Measurements from ENCODE around the gene HDAC4.

HDAC4 gene

DNA sequence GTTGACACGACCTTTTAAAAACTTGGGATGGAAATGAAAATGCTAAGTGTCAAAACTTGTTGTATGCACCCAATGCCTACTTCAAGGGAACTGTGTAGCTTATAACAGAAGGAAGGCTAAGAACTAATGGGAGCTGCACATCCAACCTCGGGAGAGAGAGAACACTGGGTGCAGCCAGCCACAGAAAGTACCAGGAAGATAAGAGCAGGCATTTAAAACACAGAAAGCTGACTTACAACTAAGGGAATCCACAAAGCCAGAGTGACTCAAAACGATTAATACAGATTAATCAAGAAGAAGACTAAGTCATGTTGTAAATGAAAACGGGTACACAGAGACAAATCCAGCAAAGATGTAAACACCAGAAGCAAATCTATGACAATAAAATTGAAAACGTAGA is 113.4 kb downstream of the HDAC4 start:
- DNase-seq (ENCODE audit: low read depth in 1 of 2, low spot score in 1 of 2), result no peak
- Histone ChIP-seq H3K4me3 (replicated peaks; ENCODE audit: insufficient read depth, low read length) (no peak overlapping the region), H3K27me3 (ENCODE audit: insufficient read depth, poor library complexity, severe bottlenecking) (no peaks in the 10 kb centered on the region), H3K27ac (replicated peaks) (no peak overlapping the region)
- TF ChIP-seq SPI1 (IDR thresholded peaks at IDR 0.05; ENCODE audit: borderline replicate concordance, low read depth), result no peak
- TF ChIP-seq POLR2AphosphoS5 (IDR thresholded peaks at IDR 0.05; ENCODE audit: low read depth), result no peak
- TF ChIP-seq, protein P1, sequence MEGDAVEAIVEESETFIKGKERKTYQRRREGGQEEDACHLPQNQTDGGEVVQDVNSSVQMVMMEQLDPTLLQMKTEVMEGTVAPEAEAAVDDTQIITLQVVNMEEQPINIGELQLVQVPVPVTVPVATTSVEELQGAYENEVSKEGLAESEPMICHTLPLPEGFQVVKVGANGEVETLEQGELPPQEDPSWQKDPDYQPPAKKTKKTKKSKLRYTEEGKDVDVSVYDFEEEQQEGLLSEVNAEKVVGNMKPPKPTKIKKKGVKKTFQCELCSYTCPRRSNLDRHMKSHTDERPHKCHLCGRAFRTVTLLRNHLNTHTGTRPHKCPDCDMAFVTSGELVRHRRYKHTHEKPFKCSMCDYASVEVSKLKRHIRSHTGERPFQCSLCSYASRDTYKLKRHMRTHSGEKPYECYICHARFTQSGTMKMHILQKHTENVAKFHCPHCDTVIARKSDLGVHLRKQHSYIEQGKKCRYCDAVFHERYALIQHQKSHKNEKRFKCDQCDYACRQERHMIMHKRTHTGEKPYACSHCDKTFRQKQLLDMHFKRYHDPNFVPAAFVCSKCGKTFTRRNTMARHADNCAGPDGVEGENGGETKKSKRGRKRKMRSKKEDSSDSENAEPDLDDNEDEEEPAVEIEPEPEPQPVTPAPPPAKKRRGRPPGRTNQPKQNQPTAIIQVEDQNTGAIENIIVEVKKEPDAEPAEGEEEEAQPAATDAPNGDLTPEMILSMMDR (IDR thresholded peaks at IDR 0.05; ENCODE audit: insufficient read depth, low read length), result no peak
- TF ChIP-seq, protein P2, sequence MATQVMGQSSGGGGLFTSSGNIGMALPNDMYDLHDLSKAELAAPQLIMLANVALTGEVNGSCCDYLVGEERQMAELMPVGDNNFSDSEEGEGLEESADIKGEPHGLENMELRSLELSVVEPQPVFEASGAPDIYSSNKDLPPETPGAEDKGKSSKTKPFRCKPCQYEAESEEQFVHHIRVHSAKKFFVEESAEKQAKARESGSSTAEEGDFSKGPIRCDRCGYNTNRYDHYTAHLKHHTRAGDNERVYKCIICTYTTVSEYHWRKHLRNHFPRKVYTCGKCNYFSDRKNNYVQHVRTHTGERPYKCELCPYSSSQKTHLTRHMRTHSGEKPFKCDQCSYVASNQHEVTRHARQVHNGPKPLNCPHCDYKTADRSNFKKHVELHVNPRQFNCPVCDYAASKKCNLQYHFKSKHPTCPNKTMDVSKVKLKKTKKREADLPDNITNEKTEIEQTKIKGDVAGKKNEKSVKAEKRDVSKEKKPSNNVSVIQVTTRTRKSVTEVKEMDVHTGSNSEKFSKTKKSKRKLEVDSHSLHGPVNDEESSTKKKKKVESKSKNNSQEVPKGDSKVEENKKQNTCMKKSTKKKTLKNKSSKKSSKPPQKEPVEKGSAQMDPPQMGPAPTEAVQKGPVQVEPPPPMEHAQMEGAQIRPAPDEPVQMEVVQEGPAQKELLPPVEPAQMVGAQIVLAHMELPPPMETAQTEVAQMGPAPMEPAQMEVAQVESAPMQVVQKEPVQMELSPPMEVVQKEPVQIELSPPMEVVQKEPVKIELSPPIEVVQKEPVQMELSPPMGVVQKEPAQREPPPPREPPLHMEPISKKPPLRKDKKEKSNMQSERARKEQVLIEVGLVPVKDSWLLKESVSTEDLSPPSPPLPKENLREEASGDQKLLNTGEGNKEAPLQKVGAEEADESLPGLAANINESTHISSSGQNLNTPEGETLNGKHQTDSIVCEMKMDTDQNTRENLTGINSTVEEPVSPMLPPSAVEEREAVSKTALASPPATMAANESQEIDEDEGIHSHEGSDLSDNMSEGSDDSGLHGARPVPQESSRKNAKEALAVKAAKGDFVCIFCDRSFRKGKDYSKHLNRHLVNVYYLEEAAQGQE (IDR thresholded peaks at IDR 0.05; ENCODE audit: insufficient replicate concordance, low read depth), result no peak
- no peak for TF ChIP-seq GABPA (IDR thresholded peaks at IDR 0.05; ENCODE audit: low read depth)

DNA sequence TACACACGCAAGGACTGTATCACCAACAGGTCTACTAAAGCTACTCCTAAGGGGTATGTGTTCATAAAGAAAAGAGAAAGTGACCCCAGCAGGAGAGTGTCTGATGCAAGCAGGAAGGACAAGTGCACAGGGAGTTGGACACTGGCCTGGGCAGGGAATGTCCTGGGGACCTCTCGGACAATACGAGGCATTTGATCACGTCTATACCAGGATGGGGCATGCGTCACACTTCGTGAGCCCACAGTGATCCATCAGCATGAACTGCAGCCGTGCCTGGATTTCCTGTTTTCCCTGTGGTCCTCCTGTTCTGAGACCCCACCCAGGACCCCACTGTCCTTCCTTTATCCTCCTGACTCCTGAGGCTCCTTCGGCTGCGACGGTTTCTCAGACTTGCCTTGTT is 113.9 kb downstream of the HDAC4 start:
- no peak for DNase-seq (ENCODE audit: low read depth in 1 of 2, low spot score in 1 of 2)
- Histone ChIP-seq H3K27me3 (ENCODE audit: insufficient read depth, poor library complexity, severe bottlenecking) (no peaks in the 10 kb centered on the region), H3K27ac (replicated peaks) (no peak overlapping the region), H3K4me3 (replicated peaks; ENCODE audit: insufficient read depth, low read length) (no peak overlapping the region)
- TF ChIP-seq POLR2AphosphoS5 (IDR thresholded peaks at IDR 0.05; ENCODE audit: low read depth) (no peak), SPI1 (IDR thresholded peaks at IDR 0.05; ENCODE audit: borderline replicate concordance, low read depth) (no peak), GABPA (IDR thresholded peaks at IDR 0.05; ENCODE audit: low read depth) (no peak)
- TF ChIP-seq, protein P1 (IDR thresholded peaks at IDR 0.05; ENCODE audit: insufficient read depth, low read length), result no peak
- TF ChIP-seq, protein P2 (IDR thresholded peaks at IDR 0.05; ENCODE audit: insufficient replicate concordance, low read depth), result no peak

DNA sequence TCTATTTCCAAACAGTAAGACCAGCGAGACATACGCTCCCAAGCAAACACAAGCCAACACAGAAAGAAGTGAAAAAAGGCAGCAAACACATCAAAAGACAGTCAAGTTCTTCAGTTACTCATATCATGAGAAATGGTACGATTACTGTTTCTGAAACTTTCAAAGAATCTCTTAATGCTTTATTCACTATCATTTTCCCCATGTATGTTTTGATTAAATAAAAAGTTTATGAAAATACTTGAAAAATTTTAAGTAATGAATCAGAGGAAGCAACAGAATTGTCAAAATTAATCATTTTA is 114.9 kb downstream of the HDAC4 start:
- Histone ChIP-seq H3K27me3 (ENCODE audit: insufficient read depth, poor library complexity, severe bottlenecking) (no peaks in the 10 kb centered on the region), H3K4me3 (replicated peaks; ENCODE audit: insufficient read depth, low read length) (no peak overlapping the region), H3K27ac (replicated peaks) (peak overlapping the region; percentile 75)
- TF ChIP-seq, protein P1 (IDR thresholded peaks at IDR 0.05; ENCODE audit: insufficient read depth, low read length), result no peak
- TF ChIP-seq, protein P2 (IDR thresholded peaks at IDR 0.05; ENCODE audit: insufficient replicate concordance, low read depth), result no peak
- TF ChIP-seq GABPA (IDR thresholded peaks at IDR 0.05; ENCODE audit: low read depth) (no peak), POLR2AphosphoS5 (IDR thresholded peaks at IDR 0.05; ENCODE audit: low read depth) (no peak), SPI1 (IDR thresholded peaks at IDR 0.05; ENCODE audit: borderline replicate concordance, low read depth) (no peak)
- no peak for DNase-seq (ENCODE audit: low read depth in 1 of 2, low spot score in 1 of 2)

All from HL-60 (cell line).